Body of pancreas (tissue), 4 donors: ENCODE results near the gene CDKL1.

ENCODE experiments used
- POLR2A ChIP-seq, 3 donors: fragments of 450-650 bp; IDR thresholded peaks; one replicate each; pipeline ENCODE4 v1.6.1; 2016; ENCODE audit warnings: antibody characterized with exemption in 3 of 3, mild to moderate bottlenecking in 2 of 3
- TF ChIP-seq, protein P1 (sequence below), 7 experiments: fragments of 450-650 bp in 4 of 7; fragments of 200-600 bp in 3 of 7; sonication (generic) in 3 of 7; IDR thresholded peaks; one replicate each; pipeline ENCODE4 v1.5.1; 2016 to 2019; ENCODE audit warnings: antibody characterized with exemption in 7 of 7

DNA sequence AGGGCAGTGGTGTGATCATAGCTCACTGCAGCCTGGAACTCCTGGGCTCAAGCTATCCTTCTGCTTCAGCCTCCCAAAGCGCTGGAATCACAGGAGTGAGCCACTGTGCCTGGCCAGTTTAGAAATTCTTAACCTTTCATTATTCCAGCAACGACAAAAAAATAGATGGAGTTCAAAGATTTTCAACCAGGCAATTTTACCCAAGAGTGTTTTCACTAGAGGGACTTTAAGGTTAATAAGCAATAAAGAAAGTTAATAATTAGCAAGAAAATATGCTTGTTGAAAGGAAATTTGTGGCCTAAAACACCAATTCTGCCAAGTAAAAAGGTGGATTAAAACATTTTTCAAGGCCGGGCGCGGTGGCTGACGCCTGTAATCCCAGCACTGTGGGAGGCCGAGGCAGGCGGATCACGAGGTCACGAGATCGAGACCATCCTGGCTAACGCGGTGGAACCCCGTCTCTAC is 14.8 kb downstream of the CDKL1 start:
- TF ChIP-seq POLR2A (IDR thresholded peaks at IDR 0.05) = no peak
- TF ChIP-seq, protein P1, sequence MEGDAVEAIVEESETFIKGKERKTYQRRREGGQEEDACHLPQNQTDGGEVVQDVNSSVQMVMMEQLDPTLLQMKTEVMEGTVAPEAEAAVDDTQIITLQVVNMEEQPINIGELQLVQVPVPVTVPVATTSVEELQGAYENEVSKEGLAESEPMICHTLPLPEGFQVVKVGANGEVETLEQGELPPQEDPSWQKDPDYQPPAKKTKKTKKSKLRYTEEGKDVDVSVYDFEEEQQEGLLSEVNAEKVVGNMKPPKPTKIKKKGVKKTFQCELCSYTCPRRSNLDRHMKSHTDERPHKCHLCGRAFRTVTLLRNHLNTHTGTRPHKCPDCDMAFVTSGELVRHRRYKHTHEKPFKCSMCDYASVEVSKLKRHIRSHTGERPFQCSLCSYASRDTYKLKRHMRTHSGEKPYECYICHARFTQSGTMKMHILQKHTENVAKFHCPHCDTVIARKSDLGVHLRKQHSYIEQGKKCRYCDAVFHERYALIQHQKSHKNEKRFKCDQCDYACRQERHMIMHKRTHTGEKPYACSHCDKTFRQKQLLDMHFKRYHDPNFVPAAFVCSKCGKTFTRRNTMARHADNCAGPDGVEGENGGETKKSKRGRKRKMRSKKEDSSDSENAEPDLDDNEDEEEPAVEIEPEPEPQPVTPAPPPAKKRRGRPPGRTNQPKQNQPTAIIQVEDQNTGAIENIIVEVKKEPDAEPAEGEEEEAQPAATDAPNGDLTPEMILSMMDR (IDR thresholded peaks at IDR 0.05) = no peak
